ENCODE data around the gene GRAMD2B.

GRCh38 chr5:126450907-126451306 is 27.7 kb downstream of the GRAMD2B start:
- TF ChIP-seq CTCF (IDR thresholded peaks at IDR 0.05) (no peak), POLR2A (IDR thresholded peaks at IDR 0.05) (no peak)

All from body of pancreas (tissue), 4 donors.